ENCODE data around the gene FBXO36. TPM values are rescaled to one million over a fixed set of nuclear protein-coding genes. Genes with fewer than 3 reads are reported as not detected.

The FBXO36 gene
- total and polyA plus RNA-seq, 7 donors = 0.90 to 3.5 (median 2.9) TPM

- no peaks in the 10 kb centered on the region for H3K9me3 ChIP-seq
Observed at GRCh38 chr2:229925201-229925600, 2.9 kb downstream of the FBXO36 start.

GRCh38 chr2:229927817-229928321 is 5.6 kb downstream of the FBXO36 start:
- no peaks in the 10 kb centered on the region for H3K27me3 ChIP-seq
- H3K4me1 ChIP-seq = peaks cover 0 to 13% (median 10%) of the 10 kb centered on the region in 4 donors
- no peak overlapping the region for H3K27ac ChIP-seq
- no peak overlapping the region for H3K4me3 ChIP-seq
- no peaks in the 10 kb centered on the region for H3K9me3 ChIP-seq
- TF ChIP-seq POLR2A (IDR thresholded peaks at IDR 0.05) (no peak), CTCF (IDR thresholded peaks at IDR 0.05) (no peak), EP300 (IDR thresholded peaks at IDR 0.05) (no peak), POLR2AphosphoS5 (IDR thresholded peaks at IDR 0.05) (no peak)
- intact Hi-C loops (cut with DNase I) = loop anchor here (10.0 kb wide), 2 partner anchors 123 to 487 kb away; partner anchors contain the start of gene SP100
- DNase-seq = no peak
- no peaks in the 10 kb centered on the region for H3K36me3 ChIP-seq
- WGBS, 2 donors = 50 to 62% methylated on average over 2 of the region's 2 CpGs

More at GRCh38 chr2:229925201-229925600, 2.9 kb downstream of the FBXO36 start:
- Histone ChIP-seq H3K4me3 (no peak overlapping the region), H3K4me1 (peaks cover 0 to 17% (median 17%) of the 10 kb centered on the region in 4 donors), H3K27ac (no peak overlapping the region), H3K27me3 (no peaks in the 10 kb centered on the region), H3K36me3 (no peaks in the 10 kb centered on the region)
- DNase-seq = no peak
- intact Hi-C loops (cut with DNase I) = loop anchor here (2.0 to 10.0 kb wide), 3 partner anchors 56 to 490 kb away; partner anchors contain the start of gene SP100
- no peak for TF ChIP-seq POLR2AphosphoS5 (IDR thresholded peaks at IDR 0.05)
- TF ChIP-seq CTCF (IDR thresholded peaks at IDR 0.05) = no peak
- no peak for TF ChIP-seq EP300 (IDR thresholded peaks at IDR 0.05)

GRCh38 chr2:229930656-229931055 is 8.4 kb downstream of the FBXO36 start:
- 74 to 80% methylated on average over 7 of the region's 7 CpGs for WGBS, 2 donors
- Histone ChIP-seq H3K9me3 (no peaks in the 10 kb centered on the region), H3K27me3 (no peaks in the 10 kb centered on the region), H3K36me3 (no peaks in the 10 kb centered on the region), H3K4me3 (no peak overlapping the region), H3K27ac (no peak overlapping the region), H3K4me1 (no peaks in the 10 kb centered on the region)
- intact Hi-C loops (cut with DNase I) = no loop called here
- TF ChIP-seq CTCF (IDR thresholded peaks at IDR 0.05) = no peak
- no peak for TF ChIP-seq POLR2A (IDR thresholded peaks at IDR 0.05)
- no peak for TF ChIP-seq EP300 (IDR thresholded peaks at IDR 0.05)
- TF ChIP-seq POLR2AphosphoS5 (IDR thresholded peaks at IDR 0.05) = no peak
- no peak for DNase-seq

- no peak overlapping the region for H3K27ac ChIP-seq
- WGBS, 2 donors = 93 to 95% methylated on average over 5 of the region's 5 CpGs
- DNase-seq = no peak
Observed at GRCh38 chr2:229931241-229931640, 8.9 kb downstream of the FBXO36 start.

More at GRCh38 chr2:229931241-229931640, 8.9 kb downstream of the FBXO36 start:
- intact Hi-C loops (cut with DNase I) = no loop called here
- Histone ChIP-seq H3K9me3 (no peaks in the 10 kb centered on the region), H3K27me3 (no peaks in the 10 kb centered on the region), H3K4me1 (no peaks in the 10 kb centered on the region), H3K4me3 (no peak overlapping the region), H3K36me3 (no peaks in the 10 kb centered on the region)
- no peak for TF ChIP-seq EP300 (IDR thresholded peaks at IDR 0.05)
- no peak for TF ChIP-seq POLR2AphosphoS5 (IDR thresholded peaks at IDR 0.05)
- no peak for TF ChIP-seq CTCF (IDR thresholded peaks at IDR 0.05)
- TF ChIP-seq POLR2A (IDR thresholded peaks at IDR 0.05) = no peak

Measured in sigmoid colon (tissue), 7 donors.